IPS DF 4.7 (cell line): ENCODE measurements around the gene ENTREP1.
"Not testable (repeated sequence)": the region's sequence is repeated elsewhere in the genome, so short reads cannot be mapped to it uniquely, and the experiment has no call there.

ENCODE experiments used
- DNase-seq: peaks from one replicate; pipeline ENCODE4 v3.0.0-alpha.2; 2013; ENCODE audit warnings: low spot score; ENCODE audit errors: extremely low read depth

The ENTREP1 gene, protein sequence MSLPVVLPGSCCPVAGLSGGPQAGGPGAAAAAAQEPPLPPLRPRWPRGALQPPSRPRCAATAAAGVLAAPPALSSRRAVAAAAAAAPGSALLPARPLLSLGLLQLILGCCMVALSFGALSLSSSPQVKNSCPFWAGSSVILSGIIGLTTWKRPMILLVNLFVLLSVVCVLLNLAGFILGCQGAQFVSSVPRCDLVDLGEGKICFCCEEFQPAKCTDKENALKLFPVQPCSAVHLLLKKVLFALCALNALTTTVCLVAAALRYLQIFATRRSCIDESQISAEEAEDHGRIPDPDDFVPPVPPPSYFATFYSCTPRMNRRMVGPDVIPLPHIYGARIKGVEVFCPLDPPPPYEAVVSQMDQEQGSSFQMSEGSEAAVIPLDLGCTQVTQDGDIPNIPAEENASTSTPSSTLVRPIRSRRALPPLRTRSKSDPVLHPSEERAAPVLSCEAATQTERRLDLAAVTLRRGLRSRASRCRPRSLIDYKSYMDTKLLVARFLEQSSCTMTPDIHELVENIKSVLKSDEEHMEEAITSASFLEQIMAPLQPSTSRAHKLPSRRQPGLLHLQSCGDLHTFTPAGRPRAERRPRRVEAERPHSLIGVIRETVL

DNA sequence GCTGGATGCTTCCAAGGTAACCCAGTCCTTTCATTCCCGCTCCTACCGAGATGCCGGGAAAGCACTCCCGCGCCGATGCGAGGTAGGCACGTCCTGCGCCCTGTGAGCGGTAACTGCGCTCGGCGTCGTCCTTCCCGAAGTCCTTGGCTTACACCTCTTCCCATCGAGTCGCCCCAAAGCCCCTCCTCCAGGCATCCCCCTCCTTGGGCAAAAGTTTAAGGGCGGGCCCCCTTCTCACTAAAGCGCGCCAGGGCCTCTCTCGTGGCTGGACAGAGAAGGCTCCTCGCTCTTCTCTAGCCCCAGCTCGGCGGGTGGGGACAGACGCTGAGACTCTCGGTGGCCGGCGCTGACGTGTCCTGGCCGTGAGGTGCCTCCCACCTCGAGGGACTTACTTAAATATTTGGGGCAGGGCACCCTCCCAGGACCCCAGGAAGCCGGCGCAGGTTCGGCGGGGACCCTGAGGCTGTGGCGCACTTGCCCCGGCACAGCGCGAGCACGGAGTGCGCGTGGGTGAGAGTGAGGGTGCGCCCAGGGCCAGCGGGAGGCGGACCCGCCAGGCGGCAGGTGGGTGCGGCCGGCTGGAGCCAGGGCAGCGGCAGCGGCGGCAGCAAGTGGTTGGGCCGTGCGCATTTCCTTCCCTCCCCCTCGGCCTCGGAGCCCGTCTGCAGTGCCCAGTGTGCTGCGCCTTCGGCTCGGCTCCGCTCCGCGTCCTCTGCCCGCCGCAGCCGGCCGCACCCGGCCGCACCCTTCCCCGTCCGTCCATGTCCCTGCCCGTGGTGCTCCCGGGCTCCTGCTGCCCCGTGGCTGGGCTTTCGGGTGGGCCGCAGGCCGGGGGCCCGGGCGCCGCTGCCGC, at the start of gene ENTREP1:
Gene ENTREP1, plus strand, starts transcription at position 667 of the 853 bp plus-strand sequence. Its CDS starts 95 bp downstream, at position 762.
- DNase-seq = no peak

DNA sequence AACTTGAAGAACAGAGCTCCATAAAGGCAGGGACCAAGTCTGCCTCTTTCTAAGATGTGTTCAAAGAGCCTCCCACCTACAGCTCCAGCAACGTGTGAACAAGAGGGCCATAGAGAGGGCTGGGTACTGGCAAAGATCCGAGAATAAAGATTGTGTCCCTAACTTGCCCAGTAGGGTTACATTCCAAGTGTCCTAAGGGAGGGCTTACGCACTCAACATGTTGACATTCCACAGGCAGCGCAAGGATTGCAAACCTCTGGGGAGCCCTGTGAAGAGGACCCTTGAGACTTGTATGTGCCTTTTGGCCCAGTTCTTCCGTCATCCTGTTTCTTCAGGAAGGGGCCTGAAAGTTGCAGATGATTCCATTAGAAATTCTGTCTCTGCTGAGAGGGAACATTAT, 48.2 kb upstream of the ENTREP1 start:
- no peak for DNase-seq

DNA sequence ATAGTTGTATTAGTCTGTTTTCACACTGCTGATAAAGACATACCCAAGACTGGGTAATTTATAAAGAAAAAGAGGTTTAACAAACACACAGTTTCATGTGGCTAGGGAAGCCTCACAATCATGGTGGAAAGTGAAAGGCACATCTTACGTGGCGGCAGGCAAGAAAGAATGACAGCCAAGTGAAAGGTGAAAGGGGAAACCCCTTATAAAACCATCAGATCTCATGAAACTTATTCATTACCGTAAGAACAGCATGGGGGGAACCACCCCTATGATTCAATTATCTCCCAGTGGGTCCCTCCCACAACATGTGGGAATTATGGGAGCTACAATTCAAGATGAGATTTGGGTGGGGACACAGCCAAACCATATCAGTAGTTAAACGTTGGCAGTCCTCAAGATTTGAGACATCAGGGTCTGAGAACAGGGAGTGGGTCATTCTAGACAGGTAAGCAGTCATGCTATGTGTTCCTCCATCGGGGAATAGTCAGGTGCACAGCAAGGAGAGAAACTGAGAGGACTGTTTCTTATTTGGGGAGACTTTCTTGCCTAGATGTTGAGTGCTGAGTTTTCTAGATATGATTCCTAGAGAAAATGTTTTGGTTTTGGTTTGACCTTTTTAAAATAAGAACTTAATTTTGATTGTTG, 45.8 kb upstream of the ENTREP1 start:
- no peak for DNase-seq

DNA sequence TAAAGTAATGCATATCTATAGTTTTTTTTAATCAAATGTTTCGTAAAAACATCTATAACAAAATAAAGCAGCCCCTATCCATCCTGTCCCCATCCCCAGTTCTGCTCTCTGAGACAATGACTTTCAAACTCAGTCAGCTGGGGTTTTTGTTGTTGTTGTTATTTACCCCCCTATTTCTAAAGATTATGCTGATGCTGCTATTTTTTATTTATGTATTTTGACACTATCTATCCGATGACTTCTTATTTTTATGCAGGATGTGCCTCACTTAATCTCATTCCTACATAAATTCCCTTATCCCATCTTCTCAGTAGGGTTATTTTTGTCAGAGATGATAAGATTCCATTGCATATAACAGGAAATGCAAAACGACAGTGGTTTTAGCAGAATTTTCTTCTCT, 45.3 kb upstream of the ENTREP1 start:
- DNase-seq = no peak

DNA sequence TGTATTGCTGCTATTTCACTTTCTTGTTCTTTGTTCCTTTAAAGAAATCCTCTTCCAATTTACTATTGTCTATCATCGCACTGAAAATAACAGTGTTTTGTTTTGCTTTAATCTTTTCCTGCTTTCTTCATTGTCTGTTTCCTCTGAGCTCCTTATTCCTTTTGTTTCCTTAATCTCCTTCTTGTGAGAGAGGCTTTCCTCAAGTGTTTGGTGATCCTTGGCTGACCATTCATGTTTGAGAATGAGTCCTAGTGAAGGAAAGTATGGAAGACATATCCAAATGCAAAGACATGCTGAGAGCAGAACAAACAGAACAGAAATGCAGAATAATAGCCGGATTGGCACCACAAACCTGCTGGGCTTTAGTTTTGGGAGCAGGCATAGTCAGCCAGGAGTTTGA, 42.0 kb upstream of the ENTREP1 start:
- no peak for DNase-seq

DNA sequence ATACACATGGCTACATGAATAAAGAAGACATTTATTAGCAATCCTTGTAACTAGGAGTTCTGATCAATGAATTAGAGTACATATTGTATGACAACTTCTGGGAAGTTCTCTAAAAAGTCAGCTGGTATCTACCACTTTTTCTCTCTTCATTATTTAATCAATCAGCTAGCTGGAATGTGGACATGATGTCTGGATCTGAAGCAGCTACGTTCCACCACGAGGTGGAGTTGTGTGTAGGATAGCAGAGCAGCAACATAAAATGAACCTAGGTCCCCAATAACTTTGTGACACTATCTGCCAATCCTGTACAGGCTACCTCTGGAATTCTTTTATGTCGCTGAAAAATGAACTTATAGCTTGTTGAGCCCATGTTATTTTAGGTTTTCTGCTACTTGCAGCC, 32.9 kb upstream of the ENTREP1 start:
- no peak for DNase-seq

DNA sequence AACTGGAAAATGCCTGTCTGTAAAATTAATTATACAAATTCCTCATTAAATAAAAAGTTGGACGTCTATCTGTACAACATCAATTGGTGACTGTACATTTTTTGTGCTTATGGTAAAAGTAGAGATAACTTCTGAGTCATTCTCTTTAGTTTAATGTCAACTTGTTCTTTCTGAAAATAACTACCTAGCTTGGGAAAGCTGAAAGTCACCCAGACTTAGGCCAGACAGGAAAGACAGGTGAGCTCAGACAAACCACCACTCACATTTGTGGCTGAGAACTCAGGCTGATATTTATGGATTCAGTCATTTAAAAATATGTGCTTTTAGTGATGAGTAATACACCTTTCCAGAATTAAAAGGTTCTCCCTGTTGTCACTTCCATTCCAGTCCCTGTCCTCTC, 31.9 kb upstream of the ENTREP1 start:
- no peak for DNase-seq

DNA sequence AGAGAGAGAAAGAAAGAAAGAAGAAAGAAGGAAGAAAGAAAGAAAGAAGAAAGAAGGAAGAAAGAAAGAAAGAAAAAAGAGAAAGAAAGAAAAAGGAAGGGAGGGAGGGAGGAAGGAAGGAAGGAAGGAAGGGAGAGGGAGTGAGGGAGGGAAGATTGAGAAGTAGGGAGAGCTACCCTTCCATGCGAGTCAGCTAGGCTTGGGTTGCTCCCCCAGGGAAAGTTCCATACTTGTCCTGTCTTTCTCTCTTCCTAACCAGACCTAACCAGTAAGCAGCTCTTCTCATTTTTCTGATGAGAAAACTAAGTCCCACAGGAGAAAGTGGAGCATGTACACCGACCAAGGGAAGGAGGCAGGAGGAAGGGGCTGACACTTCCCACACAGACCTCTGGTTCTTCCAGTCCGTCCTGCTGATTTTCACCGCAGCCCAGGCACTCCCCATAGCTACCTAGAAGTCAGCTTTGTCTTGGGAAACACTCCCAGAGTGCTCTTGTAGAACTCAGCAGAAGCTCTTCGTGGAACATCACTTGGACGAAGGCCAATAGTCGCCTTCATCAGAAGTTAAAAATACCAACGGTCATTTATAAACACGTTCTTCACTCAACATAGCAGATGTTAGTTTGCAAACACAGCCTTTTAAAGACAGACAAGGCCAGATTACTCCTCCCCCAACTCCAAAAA, 29.0 kb upstream of the ENTREP1 start:
- no peak for DNase-seq

DNA sequence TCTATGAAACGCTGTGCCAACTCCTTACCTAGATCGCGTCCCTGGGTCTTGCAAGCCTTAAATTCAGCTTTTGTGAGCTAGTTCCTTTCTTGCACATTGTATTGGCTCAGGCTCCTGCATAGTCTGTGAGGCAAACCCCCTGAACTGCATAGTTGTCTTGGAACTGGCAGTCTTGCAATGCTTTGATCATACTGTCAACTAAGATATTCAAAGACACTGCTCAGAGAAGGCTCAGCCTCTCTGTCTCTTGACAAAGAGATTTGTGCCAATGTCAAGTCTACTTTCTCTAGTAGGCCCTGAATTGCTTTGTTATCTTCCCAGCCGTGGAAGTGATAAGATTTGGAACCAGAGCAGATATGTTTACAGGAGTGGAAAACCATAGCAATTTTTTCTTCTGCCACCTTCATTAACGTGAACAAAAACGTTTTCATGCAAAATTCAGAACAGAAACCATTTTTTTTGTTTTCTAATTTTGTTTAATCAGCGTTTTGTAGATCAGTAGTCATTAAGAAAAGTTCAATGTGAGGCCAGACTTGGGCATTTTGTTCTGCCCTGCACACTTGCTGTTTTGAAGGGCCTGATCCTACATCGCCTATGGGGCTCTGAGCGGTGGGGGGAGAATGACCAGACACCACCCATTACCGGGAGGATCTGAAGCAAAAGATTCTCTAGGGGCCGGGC, 27.6 kb upstream of the ENTREP1 start:
- no peak for DNase-seq

DNA sequence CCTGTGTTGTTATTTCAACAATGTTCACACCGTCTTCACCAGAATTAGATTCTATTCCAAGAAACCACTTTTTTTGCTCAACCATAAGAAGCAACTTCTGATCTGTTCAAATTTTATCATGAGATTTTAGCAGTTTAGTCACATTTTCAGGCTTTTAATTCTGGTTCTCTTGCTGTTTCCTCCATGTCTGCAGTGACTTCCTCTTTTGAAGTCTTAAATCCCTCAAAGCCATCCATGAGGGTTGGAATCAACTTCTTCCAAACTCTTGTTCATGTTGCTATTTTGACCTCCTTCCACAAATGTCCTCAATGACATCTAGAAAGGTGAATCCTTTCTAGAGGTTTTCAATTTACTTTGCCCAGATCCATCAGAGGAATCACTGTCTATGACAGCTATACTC, 25.7 kb upstream of the ENTREP1 start:
- DNase-seq = no peak

DNA sequence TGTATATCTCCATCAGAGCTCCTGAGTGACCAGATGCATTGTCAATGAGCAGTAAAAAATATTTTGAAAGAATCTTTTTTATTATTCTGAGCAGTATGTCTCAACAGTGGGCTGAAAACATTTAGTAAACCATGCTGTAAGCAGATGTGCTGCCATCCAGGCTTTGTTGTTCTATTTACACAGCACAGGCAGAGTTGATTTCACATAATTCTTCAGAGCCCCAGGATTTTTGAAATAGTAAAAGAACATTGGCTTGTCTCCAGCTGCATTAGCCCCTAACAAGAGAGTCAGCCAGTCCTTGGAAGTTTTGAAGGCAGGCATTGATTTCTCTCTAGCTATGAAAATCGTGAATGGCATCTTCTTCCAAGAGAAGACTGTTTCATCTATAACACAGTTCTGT, 25.2 kb upstream of the ENTREP1 start:
- DNase-seq = no peak

DNA sequence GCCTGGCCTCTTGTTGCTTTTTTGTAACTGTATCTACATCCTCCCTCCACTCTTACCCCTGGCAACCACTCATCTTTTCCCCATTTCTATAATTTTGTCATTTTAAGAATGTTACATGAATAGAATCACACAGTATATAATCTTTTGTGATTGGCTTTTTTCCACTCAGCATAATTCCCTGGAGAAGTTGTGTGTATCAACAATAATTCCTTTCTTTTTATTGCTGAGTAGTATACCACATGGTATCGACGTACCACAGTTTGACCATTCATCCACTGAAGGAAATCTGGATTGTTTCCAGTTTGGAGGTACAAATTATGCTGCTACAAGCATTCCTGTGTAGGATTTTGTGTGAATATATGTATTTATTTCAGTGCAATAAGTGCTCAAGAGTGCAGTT, 21.7 kb upstream of the ENTREP1 start:
- no peak for DNase-seq

DNA sequence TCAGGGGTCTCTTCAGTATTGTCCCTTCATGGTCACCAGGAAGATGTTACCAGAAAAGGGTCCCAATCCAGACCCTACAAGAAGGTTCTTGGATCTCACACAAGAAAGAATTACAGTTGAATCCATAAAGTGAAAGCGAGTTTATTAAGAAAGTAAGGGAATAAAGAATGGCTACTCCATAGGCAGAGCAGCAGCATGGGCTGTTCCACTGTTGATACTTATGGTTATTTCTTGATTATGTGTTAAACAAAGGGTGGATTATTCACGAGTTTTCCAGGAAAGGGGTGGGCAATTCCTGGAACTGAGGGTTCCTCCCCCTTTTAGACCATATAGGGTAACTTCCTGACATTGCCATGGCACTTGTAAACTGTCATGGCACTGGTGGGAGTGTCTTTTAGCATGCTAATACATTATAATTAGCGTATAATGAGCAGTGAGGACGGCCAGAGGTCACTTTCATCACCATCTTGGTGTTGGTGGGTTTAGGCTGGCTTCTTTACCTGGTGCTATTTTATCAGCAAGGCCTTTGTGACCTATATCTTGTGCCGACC, 18.0 kb upstream of the ENTREP1 start:
- not testable (repeated sequence) for DNase-seq

DNA sequence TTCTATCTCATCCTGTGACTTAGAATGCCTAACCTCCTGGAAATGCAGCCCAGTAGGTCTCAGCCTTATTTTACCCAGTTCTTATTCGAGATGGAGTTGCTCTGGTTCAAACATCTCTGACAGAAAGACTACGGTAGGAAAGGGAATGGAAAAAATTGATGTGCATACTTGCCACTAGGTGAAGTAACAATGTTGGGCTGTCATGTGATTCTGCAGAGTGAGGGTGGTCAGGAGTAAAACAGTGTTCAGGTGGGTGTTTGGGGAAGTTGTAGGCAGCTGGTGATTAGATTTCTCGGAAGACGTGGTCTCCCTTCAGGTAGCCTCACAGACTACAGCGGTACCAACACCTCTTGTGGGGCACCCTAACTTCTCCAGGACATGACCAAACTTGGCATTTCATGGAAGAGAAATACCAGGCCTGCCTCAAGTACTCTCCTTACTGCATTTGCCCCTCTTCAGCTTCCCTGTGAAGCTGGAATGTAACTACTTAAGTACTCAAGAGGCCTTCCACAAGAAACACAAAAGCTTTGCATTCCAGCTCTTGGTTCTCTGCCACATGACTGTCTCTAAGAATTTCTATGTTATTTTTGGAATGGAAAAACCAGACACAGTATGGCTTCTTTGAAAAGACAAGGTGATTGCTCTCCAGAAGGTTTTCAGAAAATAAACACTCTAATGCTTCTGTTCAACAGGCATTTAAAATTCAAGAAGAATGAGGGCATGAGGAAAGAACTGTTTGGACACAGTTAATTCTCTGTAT, 17.4 kb upstream of the ENTREP1 start:
- peak; percentile 92 for DNase-seq

DNA sequence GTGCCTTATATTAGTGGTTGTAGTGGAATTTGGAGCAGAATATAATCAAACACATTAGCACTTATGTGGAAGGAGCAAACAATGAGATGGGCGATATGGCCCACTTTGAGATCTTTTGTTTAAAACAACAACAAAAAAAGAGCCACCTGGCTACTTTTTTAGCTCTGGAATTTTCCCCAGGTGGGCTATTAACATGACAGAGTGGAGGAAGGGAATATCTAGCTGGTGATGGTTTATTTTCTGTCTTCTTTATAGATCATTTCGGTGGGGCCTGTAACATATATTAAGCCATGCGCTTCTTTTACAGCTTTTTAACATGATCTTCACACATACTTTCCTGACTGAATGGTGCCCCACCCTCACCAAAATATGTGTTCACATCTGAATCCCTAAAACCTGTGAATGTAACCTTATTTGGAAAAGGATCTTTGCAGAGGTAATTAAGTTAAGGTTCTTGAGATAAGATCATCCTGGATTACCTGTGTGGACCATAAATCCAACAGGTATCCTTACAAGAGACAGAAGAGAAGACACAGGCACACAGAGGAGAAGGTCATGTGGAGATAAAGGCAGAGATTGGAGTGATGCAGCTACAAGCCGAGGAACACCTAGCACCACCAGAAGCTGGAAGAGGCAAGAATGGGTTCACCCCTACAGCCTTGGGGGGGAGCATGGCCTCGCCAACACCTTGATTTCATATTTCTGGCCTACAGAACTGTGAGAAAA, 16.6 kb upstream of the ENTREP1 start:
- peak; percentile 46 for DNase-seq

DNA sequence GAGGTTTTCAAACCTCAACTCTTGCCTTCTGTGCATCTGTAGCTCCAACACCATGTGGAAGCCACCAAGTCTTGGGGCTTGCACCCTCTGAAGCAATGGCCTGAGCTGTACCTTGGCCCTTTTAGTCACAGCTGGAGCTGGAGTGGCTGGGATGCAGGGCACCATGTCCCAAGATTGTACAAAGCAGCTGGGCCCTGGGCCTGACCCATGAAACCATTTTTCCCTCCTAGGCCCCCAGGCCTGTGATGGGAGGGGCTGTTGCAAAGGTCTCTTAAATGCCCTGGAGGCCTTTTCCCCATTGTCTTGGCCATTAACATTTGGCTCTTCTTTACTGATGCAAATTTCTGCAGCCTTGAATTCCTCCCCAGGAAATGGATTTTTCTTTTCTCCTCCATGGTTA, 11.8 kb upstream of the ENTREP1 start:
- no peak for DNase-seq

DNA sequence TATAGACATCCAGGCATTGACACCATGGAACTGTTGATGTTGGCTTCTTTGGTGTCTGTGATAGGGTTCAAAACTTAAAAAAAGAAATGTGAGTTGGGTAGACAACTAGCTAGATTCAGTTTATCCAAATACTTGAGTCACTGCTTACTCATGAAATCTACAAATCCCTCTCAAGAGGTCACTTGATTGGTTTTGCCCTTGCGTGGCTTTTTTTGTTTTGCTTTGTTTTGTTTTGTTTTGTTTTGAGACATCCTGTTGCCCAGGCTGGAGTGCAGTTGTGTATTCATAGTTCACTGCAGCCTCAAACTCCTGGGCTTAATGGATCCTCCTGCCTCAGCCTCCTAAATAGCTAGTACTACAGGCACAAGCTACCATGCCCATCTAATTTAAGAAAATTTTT, 10.5 kb upstream of the ENTREP1 start:
- no peak for DNase-seq

DNA sequence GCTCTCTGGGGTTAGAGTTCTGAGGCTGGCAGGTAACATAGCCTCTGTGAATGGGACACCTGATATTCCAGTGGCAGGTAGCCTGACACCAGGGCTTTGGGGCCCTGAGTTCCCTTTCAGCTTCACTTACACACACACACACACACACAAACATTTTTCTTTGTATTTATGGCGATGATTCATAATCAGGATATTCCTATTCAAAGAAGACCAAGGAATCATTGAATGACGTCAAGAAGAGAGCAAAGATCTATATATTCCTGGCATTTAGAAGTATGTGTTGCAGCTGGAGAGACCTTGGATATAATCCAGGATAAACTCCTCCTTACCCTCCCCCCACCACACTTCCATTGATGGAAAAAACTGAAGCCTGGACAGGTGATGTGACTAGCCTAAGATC, 7.9 kb upstream of the ENTREP1 start:
- DNase-seq = no peak

DNA sequence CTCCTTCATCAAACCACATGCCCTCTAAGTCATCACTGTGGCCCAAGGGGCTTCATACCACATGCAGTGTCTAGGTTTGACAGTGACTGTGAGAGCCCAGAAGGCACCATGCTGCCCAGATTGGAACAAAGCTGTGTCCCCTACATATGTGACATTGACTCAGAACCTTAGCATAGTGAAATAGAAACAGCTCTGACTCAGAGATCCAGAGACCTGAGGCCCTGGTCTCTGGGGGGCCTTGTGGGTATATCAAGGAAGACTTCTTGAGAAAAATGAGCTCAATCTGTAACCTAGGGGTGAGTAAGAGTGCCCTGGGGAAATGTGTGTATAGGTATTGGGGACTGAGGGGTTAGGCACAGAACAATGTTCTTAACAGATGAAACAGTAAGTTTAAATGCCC, 7.1 kb upstream of the ENTREP1 start:
- DNase-seq = no peak
